ENCODE data around the gene AKAP1.
"Not testable (repeated sequence)": the region's sequence is repeated elsewhere in the genome, so short reads cannot be mapped to it uniquely, and the experiment has no call there.

AKAP1 gene

DNA sequence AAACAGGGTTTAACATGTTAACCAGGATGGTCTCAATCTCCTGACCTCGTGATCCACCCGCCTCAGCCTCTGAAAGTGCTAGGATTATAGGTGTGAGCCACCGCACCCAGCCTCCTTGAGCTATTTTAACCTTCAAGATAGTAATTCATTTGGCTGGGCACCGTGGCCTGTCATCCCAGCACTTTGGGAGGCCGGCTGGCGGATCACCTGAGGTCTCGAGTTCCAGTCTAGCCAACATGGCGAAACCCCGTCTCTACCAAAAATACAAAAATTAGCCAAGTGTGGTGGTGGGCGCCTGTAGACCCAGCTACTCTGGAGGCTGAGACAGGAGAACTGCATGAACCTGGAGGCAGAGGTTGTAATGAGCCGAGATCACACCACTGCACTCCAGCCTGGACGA, 17.6 kb downstream of the AKAP1 start:
- not testable (repeated sequence) for H3K4me1 ChIP-seq (ENCODE audit: control insufficient read depth, insufficient read depth, low read length); H3K4me3 ChIP-seq (ENCODE audit: insufficient read depth, low read depth, low read length); H3K27me3 ChIP-seq (ENCODE audit: control insufficient read depth, insufficient read depth, low read length, poor library complexity, severe bottlenecking); H3K9me3 ChIP-seq (ENCODE audit: control insufficient read depth, low read length); H3K36me3 ChIP-seq (ENCODE audit: control insufficient read depth, insufficient read depth, low read length); H3K27ac ChIP-seq (ENCODE audit: insufficient read depth, low read depth, low read length, poor library complexity, severe bottlenecking)
- 92 to 95% methylated on average over 12 of the region's 12 CpGs for WGBS, 2 experiments

DNA sequence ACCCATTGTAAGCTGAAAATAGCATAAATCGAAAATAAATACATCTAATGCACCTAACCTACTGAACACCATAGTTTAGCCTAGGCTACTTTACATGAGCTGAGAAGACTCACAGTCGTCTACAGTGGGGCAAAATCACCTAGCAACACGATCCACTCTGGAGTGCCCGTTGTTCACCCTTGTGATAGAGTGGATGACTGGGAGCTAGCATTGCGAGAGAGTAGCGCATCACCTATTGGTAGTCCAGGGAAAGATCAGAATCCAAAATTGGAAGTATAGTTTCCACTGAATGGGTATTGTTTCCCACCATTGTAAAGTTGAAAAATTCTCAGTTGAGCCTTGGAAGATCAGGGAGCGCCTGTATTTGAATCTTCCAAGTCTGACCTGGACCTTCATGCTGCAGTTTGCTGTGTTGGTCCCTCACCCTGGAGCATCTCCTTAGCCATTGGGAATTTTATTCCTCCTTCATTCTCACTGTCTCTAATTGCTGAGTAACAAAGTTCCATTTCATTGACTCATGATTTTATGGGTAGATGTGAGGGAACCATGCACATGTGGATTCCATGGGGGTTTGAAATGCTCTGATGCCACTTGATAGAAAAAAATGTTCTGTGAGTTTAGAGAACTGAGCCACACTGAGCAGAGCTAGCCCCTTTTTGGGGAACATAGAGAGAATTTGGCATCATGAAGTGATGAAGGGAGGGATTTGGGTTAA, 19.6 kb downstream of the AKAP1 start:
- WGBS, 2 experiments: 92 to 93% methylated on average over 7 of the region's 7 CpGs
- Histone ChIP-seq H3K4me3 (ENCODE audit: insufficient read depth, low read depth, low read length) (no peak overlapping the region), H3K27ac (ENCODE audit: insufficient read depth, low read depth, low read length, poor library complexity, severe bottlenecking) (no peak overlapping the region), H3K4me1 (ENCODE audit: control insufficient read depth, insufficient read depth, low read length) (peaks cover 21% of the 10 kb centered on the region), H3K27me3 (ENCODE audit: control insufficient read depth, insufficient read depth, low read length, poor library complexity, severe bottlenecking) (no peaks in the 10 kb centered on the region), H3K9me3 (ENCODE audit: control insufficient read depth, low read length) (no peaks in the 10 kb centered on the region), H3K36me3 (ENCODE audit: control insufficient read depth, insufficient read depth, low read length) (no peaks in the 10 kb centered on the region)

DNA sequence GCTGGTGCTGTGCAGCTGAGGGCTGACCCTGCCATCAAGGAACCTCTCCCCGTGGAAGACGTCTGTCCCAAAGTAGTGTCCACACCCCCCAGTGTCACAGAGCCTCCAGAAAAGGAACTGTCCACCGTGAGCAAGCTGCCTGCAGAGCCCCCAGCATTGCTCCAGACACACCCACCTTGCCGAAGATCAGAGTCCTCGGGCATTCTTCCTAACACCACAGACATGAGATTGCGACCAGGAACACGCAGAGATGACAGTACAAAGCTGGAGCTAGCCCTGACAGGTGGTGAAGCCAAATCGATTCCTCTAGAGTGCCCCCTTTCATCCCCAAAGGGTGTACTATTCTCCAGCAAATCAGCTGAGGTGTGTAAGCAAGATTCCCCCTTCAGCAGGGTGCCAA, 20.5 kb downstream of the AKAP1 start:
- H3K27me3 ChIP-seq (ENCODE audit: control insufficient read depth, insufficient read depth, low read length, poor library complexity, severe bottlenecking): no peaks in the 10 kb centered on the region
- H3K9me3 ChIP-seq (ENCODE audit: control insufficient read depth, low read length): no peaks in the 10 kb centered on the region
- no peak overlapping the region for H3K27ac ChIP-seq (ENCODE audit: insufficient read depth, low read depth, low read length, poor library complexity, severe bottlenecking)
- 92 to 95% methylated on average over 8 of the region's 8 CpGs for WGBS, 2 experiments
- H3K4me1 ChIP-seq (ENCODE audit: control insufficient read depth, insufficient read depth, low read length): peaks cover 29% of the 10 kb centered on the region
- H3K36me3 ChIP-seq (ENCODE audit: control insufficient read depth, insufficient read depth, low read length): no peaks in the 10 kb centered on the region
- no peak overlapping the region for H3K4me3 ChIP-seq (ENCODE audit: insufficient read depth, low read depth, low read length)

DNA sequence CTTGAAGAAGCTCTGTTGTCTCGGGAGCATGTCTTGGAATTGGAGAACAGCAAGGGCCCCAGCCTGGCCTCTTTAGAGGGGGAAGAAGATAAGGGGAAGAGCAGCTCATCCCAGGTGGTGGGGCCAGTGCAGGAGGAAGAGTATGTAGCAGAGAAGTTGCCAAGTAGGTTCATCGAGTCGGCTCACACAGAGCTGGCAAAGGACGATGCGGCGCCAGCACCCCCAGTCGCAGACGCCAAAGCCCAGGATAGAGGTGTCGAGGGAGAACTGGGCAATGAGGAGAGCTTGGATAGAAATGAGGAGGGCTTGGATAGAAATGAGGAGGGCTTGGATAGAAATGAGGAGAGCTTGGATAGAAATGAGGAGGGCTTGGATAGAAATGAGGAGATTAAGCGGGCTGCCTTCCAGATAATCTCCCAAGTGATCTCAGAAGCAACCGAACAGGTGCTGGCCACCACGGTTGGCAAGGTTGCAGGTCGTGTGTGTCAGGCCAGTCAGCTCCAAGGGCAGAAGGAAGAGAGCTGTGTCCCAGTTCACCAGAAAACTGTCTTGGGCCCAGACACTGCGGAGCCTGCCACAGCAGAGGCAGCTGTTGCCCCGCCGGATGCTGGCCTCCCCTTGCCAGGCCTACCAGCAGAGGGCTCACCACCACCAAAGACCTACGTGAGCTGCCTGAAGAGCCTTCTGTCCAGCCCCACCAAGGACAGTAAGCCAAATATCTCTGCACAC, 21.2 kb downstream of the AKAP1 start:
- WGBS, 2 experiments: 88 to 93% methylated on average over 17 of the region's 17 CpGs
- H3K27ac ChIP-seq (ENCODE audit: insufficient read depth, low read depth, low read length, poor library complexity, severe bottlenecking): no peak overlapping the region
- H3K9me3 ChIP-seq (ENCODE audit: control insufficient read depth, low read length): no peaks in the 10 kb centered on the region
- H3K4me3 ChIP-seq (ENCODE audit: insufficient read depth, low read depth, low read length): no peak overlapping the region
- peaks cover 29% of the 10 kb centered on the region for H3K4me1 ChIP-seq (ENCODE audit: control insufficient read depth, insufficient read depth, low read length)
- H3K36me3 ChIP-seq (ENCODE audit: control insufficient read depth, insufficient read depth, low read length): no peaks in the 10 kb centered on the region
- no peaks in the 10 kb centered on the region for H3K27me3 ChIP-seq (ENCODE audit: control insufficient read depth, insufficient read depth, low read length, poor library complexity, severe bottlenecking)

DNA sequence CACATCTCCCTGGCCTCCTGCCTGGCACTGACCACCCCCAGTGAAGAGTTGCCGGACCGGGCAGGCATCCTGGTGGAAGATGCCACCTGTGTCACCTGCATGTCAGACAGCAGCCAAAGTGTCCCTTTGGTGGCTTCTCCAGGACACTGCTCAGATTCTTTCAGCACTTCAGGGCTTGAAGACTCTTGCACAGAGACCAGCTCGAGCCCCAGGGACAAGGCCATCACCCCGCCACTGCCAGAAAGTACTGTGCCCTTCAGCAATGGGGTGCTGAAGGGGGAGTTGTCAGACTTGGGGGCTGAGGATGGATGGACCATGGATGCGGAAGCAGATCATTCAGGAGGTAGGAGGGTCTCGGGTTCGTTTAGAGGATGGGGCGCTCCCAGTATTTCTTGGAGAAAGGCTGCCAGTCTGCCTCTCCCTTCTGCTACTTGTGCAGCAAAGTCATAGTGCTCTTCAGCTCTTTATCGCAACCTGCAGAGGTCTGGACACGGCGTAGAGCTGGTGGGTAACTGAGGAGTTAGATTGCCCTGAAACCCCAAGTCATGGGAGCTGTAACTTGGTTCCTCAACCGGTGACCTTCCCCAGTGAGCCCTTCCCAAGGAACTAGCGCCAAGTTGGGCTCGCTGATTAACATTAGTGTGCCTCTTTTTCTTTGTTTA, 21.9 kb downstream of the AKAP1 start:
- H3K9me3 ChIP-seq (ENCODE audit: control insufficient read depth, low read length): no peaks in the 10 kb centered on the region
- H3K4me3 ChIP-seq (ENCODE audit: insufficient read depth, low read depth, low read length): no peak overlapping the region
- peaks cover 29% of the 10 kb centered on the region for H3K4me1 ChIP-seq (ENCODE audit: control insufficient read depth, insufficient read depth, low read length)
- peaks cover 3% of the 10 kb centered on the region for H3K36me3 ChIP-seq (ENCODE audit: control insufficient read depth, insufficient read depth, low read length)
- no peaks in the 10 kb centered on the region for H3K27me3 ChIP-seq (ENCODE audit: control insufficient read depth, insufficient read depth, low read length, poor library complexity, severe bottlenecking)
- no peak overlapping the region for H3K27ac ChIP-seq (ENCODE audit: insufficient read depth, low read depth, low read length, poor library complexity, severe bottlenecking)
- WGBS, 2 experiments: 93 to 94% methylated on average over 14 of the region's 14 CpGs

DNA sequence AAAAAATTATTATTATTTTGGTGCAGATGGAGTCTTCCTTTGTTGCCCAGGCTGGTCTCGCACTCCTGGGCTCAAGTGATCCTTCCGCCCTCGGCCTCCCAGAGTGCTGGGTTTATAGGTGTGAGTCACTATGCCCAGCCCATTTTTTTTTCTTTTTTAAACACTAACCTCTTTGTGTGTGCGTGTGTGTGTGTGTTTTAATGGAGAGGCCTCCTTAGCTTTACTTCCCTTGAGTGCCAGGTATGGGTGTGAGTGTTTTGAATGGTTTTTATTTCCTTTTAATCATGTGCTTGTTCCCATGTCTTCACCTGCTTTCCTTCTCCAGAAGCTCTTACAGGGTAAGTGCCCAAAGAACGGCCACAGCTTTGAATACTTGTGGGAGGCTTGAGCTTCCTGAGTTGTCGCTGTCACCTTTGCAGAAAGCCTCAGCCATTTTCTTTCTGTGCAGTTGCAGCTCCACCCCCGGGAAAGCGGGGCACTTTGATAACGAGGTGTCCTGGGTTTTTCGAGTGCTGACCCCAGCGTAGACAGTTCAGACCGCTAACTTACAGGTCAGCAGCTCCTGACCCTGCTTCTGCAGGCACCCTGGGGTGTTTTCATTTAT, 22.6 kb downstream of the AKAP1 start:
- Histone ChIP-seq H3K27ac (ENCODE audit: insufficient read depth, low read depth, low read length, poor library complexity, severe bottlenecking) (no peak overlapping the region), H3K9me3 (ENCODE audit: control insufficient read depth, low read length) (no peaks in the 10 kb centered on the region), H3K27me3 (ENCODE audit: control insufficient read depth, insufficient read depth, low read length, poor library complexity, severe bottlenecking) (no peaks in the 10 kb centered on the region), H3K36me3 (ENCODE audit: control insufficient read depth, insufficient read depth, low read length) (peaks cover 7% of the 10 kb centered on the region), H3K4me3 (ENCODE audit: insufficient read depth, low read depth, low read length) (no peak overlapping the region), H3K4me1 (ENCODE audit: control insufficient read depth, insufficient read depth, low read length) (peaks cover 29% of the 10 kb centered on the region)
- 80 to 84% methylated on average over 12 of the region's 12 CpGs for WGBS, 2 experiments

DNA sequence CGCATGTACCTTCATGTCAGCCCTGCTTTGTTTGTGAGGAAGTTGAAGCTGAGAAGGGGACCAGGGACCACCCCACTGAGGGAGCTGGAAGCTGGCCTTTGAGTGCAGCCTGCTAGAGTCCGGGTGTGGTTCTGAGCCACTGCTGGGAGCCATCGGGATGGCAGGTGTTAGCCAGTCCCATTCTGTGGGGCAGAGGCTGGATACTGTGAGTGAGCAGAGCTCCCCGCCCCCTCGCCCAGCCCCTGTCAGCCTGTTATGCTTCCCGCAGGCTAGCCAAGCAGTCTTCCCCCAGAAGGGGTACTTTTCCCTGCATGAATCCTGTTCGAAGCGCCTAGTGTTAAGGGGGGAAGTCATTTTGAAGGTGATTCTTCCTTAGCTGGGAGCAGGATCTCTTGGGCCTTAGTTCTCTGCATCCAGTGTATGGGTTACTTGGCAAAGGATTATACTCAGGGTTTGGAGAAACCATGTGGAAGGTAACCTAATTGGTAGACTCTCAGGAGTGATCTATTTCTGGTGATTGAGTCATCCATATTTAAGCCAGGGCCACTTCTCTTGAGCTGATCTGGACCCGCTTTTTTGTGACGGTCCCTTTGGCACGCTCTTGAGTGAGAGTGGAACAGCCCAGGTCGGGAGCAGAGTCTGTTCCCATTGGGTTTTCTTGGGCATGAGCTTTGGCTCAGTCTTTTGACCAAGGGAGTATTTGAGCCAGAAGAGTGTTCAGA, 23.8 kb downstream of the AKAP1 start:
- Histone ChIP-seq H3K36me3 (ENCODE audit: control insufficient read depth, insufficient read depth, low read length) (peaks cover 7% of the 10 kb centered on the region), H3K27ac (ENCODE audit: insufficient read depth, low read depth, low read length, poor library complexity, severe bottlenecking) (no peak overlapping the region), H3K27me3 (ENCODE audit: control insufficient read depth, insufficient read depth, low read length, poor library complexity, severe bottlenecking) (no peaks in the 10 kb centered on the region), H3K4me3 (ENCODE audit: insufficient read depth, low read depth, low read length) (no peak overlapping the region), H3K9me3 (ENCODE audit: control insufficient read depth, low read length) (no peaks in the 10 kb centered on the region), H3K4me1 (ENCODE audit: control insufficient read depth, insufficient read depth, low read length) (peaks cover 29% of the 10 kb centered on the region)
- 78 to 79% methylated on average over 12 of the region's 12 CpGs for WGBS, 2 experiments

DNA sequence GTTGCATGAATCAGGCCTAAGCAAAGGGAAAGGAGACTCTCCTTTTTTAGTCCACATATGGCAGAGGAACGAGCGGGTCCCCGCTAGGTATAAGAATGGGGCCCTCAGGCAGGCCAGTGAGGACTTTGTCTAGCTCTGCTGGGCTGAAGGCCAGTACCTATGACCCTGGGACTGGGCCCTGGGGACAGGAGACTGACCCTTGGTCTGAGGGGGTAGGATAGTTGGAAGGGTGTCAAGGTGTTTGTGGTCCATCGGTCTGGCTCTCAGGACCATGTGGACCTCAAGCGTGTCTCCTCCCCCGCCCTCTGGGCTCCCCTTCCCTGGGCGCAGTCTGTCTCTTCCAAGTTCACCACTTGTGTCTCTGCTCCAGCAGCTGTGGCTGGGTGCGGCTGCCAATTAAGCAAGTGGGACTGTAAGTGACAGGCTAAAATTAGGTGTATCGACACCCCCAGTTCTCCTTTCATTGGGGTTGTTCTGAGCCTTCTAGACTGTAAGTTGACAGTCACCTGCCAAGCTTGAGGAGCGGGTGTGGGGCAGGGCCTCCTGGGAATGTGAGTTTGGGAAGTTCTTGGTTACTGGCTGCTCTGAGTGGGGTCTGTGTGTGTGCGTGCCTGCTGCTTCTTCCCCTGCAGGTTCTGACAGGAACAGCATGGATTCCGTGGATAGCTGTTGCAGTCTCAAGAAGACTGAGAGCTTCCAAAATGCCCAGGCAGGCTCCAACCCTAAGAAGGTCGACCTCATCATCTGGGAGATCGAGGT, 24.5 kb downstream of the AKAP1 start:
- no peaks in the 10 kb centered on the region for H3K27me3 ChIP-seq (ENCODE audit: control insufficient read depth, insufficient read depth, low read length, poor library complexity, severe bottlenecking)
- WGBS, 2 experiments: 81 to 82% methylated on average over 14 of the region's 14 CpGs
- H3K4me3 ChIP-seq (ENCODE audit: insufficient read depth, low read depth, low read length): no peak overlapping the region
- peaks cover 29% of the 10 kb centered on the region for H3K4me1 ChIP-seq (ENCODE audit: control insufficient read depth, insufficient read depth, low read length)
- no peak overlapping the region for H3K27ac ChIP-seq (ENCODE audit: insufficient read depth, low read depth, low read length, poor library complexity, severe bottlenecking)
- H3K9me3 ChIP-seq (ENCODE audit: control insufficient read depth, low read length): no peaks in the 10 kb centered on the region
- peaks cover 7% of the 10 kb centered on the region for H3K36me3 ChIP-seq (ENCODE audit: control insufficient read depth, insufficient read depth, low read length)

DNA sequence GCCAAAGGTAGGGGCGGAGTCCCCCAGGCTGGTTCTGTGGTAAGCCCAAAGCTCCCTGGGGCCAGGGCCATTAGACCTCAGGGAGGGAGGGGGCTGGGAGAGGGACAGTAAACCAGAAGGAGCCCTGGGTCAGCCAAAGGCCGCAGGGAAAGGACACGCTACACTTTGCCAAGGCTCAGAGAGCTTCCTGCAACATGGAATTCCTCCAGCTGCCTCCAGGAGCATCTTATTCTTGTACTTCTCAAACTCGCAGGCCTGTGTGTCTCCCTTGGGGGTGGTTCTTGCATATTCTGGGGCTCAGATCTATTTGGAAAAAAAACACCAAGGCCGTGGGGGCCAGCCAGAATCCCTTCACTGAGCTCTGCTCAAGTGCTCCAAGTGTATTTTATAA, 25.1 kb downstream of the AKAP1 start:
- Histone ChIP-seq H3K27me3 (ENCODE audit: control insufficient read depth, insufficient read depth, low read length, poor library complexity, severe bottlenecking) (no peaks in the 10 kb centered on the region), H3K9me3 (ENCODE audit: control insufficient read depth, low read length) (no peaks in the 10 kb centered on the region), H3K36me3 (ENCODE audit: control insufficient read depth, insufficient read depth, low read length) (peaks cover 7% of the 10 kb centered on the region), H3K4me1 (ENCODE audit: control insufficient read depth, insufficient read depth, low read length) (peaks cover 29% of the 10 kb centered on the region), H3K4me3 (ENCODE audit: insufficient read depth, low read depth, low read length) (no peak overlapping the region), H3K27ac (ENCODE audit: insufficient read depth, low read depth, low read length, poor library complexity, severe bottlenecking) (no peak overlapping the region)
- 73 to 75% methylated on average over 5 of the region's 5 CpGs for WGBS, 2 experiments

Measured in ectodermal cell (in vitro differentiated cells).